Muscle layer of colon (tissue), 2 donors: ENCODE measurements around the gene CDC42BPB.

ENCODE experiments used
- H3K27ac ChIP-seq: one replicate; pipeline ENCODE4 v1.7.0; 2013; ENCODE audit warnings: low read depth, mild to moderate bottlenecking, low read length, moderate library complexity
- H3K27me3 ChIP-seq, 2 donors: one replicate each; pipeline ENCODE4 v1.7.0; 2013; ENCODE audit warnings: low read length in 2 of 2, mild to moderate bottlenecking in 2 of 2; ENCODE audit not compliant: insufficient read depth in 2 of 2, control insufficient read depth in 1 of 2
- H3K36me3 ChIP-seq: one replicate; pipeline ENCODE4 v1.7.0; 2013; ENCODE audit warnings: mild to moderate bottlenecking, low read length; ENCODE audit not compliant: insufficient read depth
- H3K4me1 ChIP-seq: one replicate; pipeline ENCODE4 v1.7.0; 2013; ENCODE audit warnings: mild to moderate bottlenecking, low read length; ENCODE audit not compliant: insufficient read depth
- H3K4me3 ChIP-seq, 2 donors: one replicate each; pipeline ENCODE4 v1.7.0; 2013; ENCODE audit warnings: low read length in 2 of 2, low read depth in 1 of 2, mild to moderate bottlenecking in 1 of 2, moderate library complexity in 1 of 2
- H3K9ac ChIP-seq: one replicate; pipeline ENCODE4 v1.7.0; 2013; ENCODE audit warnings: low read length
- H3K9me3 ChIP-seq: one replicate; pipeline ENCODE4 v1.7.0; 2013; ENCODE audit warnings: mild to moderate bottlenecking, low read length
- donor health status: abdominal sarcoma.
- donor health status: Adenocarcinoma of cecum.

Gene CDC42BPB

GRCh38 chr14:103081951-103082350, 24.6 kb upstream of the CDC42BPB start:
- Histone ChIP-seq H3K27ac (no peak overlapping the region), H3K27me3 (peaks cover 0 to 28% of the 10 kb centered on the region in 2 donors), H3K36me3 (no peaks in the 10 kb centered on the region), H3K9ac (no peak overlapping the region), H3K9me3 (no peaks in the 10 kb centered on the region), H3K4me3 (no peak overlapping the region), H3K4me1 (no peaks in the 10 kb centered on the region)

GRCh38 chr14:103078860-103079587, 21.7 kb upstream of the CDC42BPB start:
- Histone ChIP-seq H3K9me3 (no peaks in the 10 kb centered on the region), H3K9ac (no peak overlapping the region), H3K4me1 (no peaks in the 10 kb centered on the region), H3K4me3 (no peak overlapping the region), H3K27me3 (peaks cover 0 to 9% of the 10 kb centered on the region in 2 donors), H3K27ac (no peak overlapping the region), H3K36me3 (no peaks in the 10 kb centered on the region)

GRCh38 chr14:103078420-103078749, 21.0 kb upstream of the CDC42BPB start:
- Histone ChIP-seq H3K27me3 (peaks cover 0 to 4% of the 10 kb centered on the region in 2 donors), H3K4me3 (no peak overlapping the region), H3K36me3 (no peaks in the 10 kb centered on the region), H3K4me1 (no peaks in the 10 kb centered on the region), H3K9ac (no peak overlapping the region), H3K9me3 (no peaks in the 10 kb centered on the region), H3K27ac (no peak overlapping the region)

- H3K27ac ChIP-seq = no peak overlapping the region
- no peak overlapping the region for H3K4me3 ChIP-seq
- H3K36me3 ChIP-seq = no peaks in the 10 kb centered on the region
- no peaks in the 10 kb centered on the region for H3K4me1 ChIP-seq
- H3K9ac ChIP-seq = no peak overlapping the region
- peaks cover 0 to 3% of the 10 kb centered on the region in 2 donors for H3K27me3 ChIP-seq
- H3K9me3 ChIP-seq = no peaks in the 10 kb centered on the region
Measured at GRCh38 chr14:103074729-103075367, 17.5 kb upstream of the CDC42BPB start.

GRCh38 chr14:103073876-103074728, 16.8 kb upstream of the CDC42BPB start:
- H3K27ac ChIP-seq = no peak overlapping the region
- no peak overlapping the region for H3K4me3 ChIP-seq
- peaks cover 0 to 4% of the 10 kb centered on the region in 2 donors for H3K27me3 ChIP-seq
- no peaks in the 10 kb centered on the region for H3K36me3 ChIP-seq
- H3K9ac ChIP-seq = no peak overlapping the region
- H3K9me3 ChIP-seq = no peaks in the 10 kb centered on the region
- H3K4me1 ChIP-seq = no peaks in the 10 kb centered on the region

GRCh38 chr14:103073367-103073875, 16.1 kb upstream of the CDC42BPB start:
- no peaks in the 10 kb centered on the region for H3K9me3 ChIP-seq
- no peak overlapping the region for H3K27ac ChIP-seq
- H3K36me3 ChIP-seq = no peaks in the 10 kb centered on the region
- no peak overlapping the region for H3K9ac ChIP-seq
- no peak overlapping the region for H3K4me3 ChIP-seq
- peaks cover 0 to 4% of the 10 kb centered on the region in 2 donors for H3K27me3 ChIP-seq
- no peaks in the 10 kb centered on the region for H3K4me1 ChIP-seq

- Histone ChIP-seq H3K4me3 (no peak overlapping the region), H3K36me3 (no peaks in the 10 kb centered on the region), H3K4me1 (no peaks in the 10 kb centered on the region), H3K27ac (no peak overlapping the region), H3K9me3 (no peaks in the 10 kb centered on the region), H3K9ac (no peak overlapping the region), H3K27me3 (peaks cover 0 to 4% of the 10 kb centered on the region in 2 donors)
Measured at GRCh38 chr14:103072595-103073366, 15.4 kb upstream of the CDC42BPB start.

- no peak overlapping the region for H3K27ac ChIP-seq
- H3K4me3 ChIP-seq = no peak overlapping the region
- no peaks in the 10 kb centered on the region for H3K9me3 ChIP-seq
- no peak overlapping the region for H3K9ac ChIP-seq
- H3K27me3 ChIP-seq = peaks cover 0 to 4% of the 10 kb centered on the region in 2 donors
- H3K4me1 ChIP-seq = no peaks in the 10 kb centered on the region
- H3K36me3 ChIP-seq = no peaks in the 10 kb centered on the region
Measured at GRCh38 chr14:103071544-103072251, 14.3 kb upstream of the CDC42BPB start.

- H3K4me1 ChIP-seq = no peaks in the 10 kb centered on the region
- no peak overlapping the region for H3K9ac ChIP-seq
- no peak overlapping the region for H3K27ac ChIP-seq
Measured at GRCh38 chr14:103070971-103071542, 13.7 kb upstream of the CDC42BPB start.

GRCh38 chr14:103070263-103070885, 13.0 kb upstream of the CDC42BPB start:
- Histone ChIP-seq H3K4me1 (no peaks in the 10 kb centered on the region), H3K27ac (no peak overlapping the region), H3K36me3 (no peaks in the 10 kb centered on the region), H3K4me3 (no peak overlapping the region), H3K27me3 (peaks cover 0 to 4% of the 10 kb centered on the region in 2 donors), H3K9me3 (no peaks in the 10 kb centered on the region), H3K9ac (no peak overlapping the region)

More at GRCh38 chr14:103070971-103071542, 13.7 kb upstream of the CDC42BPB start:
- Histone ChIP-seq H3K27me3 (peaks cover 0 to 4% of the 10 kb centered on the region in 2 donors), H3K4me3 (no peak overlapping the region), H3K9me3 (no peaks in the 10 kb centered on the region), H3K36me3 (no peaks in the 10 kb centered on the region)
